SH-SY5Y (cell line): Measurements from ENCODE around the gene INO80.

Source experiments
- GATA2 ChIP-seq: IDR thresholded peaks from 2 replicates; pipeline ENCODE4 v1.6.1; 2011; ENCODE audit warnings: mild to moderate bottlenecking, low read depth, low read length
- GATA3 ChIP-seq: IDR thresholded peaks from 2 replicates; pipeline ENCODE4 v1.6.1; 2011; ENCODE audit warnings: low read depth, mild to moderate bottlenecking, low read length, moderate library complexity

DNA sequence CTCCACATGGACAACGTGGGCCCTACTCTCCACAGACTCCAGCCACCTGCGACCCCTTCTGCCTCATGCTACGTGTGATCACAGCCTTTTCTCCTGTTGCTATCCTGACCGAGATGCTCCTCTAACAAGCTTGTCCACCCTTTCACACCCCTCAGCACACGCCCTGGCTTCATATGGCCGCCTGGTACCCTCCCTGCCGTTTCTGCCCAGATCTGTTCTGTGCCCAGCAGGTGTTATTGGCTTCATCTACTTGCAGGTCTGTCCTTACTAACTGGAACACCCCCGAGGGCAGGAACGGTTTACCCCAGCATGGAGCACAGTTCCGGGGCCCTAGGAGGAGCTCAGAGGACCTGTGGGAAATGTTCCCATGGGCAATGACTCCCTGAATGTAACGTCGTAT, 152.9 kb downstream of the INO80 start:
- TF ChIP-seq GATA3 (no peak), GATA2 (no peak)
